Neural progenitor cell (in vitro differentiated cells): ENCODE data around the gene ZNF592. TPM values are rescaled to one million over a fixed set of nuclear protein-coding genes. Genes with fewer than 3 reads are reported as not detected.

ENCODE experiments used
- DNase-seq: peaks from one replicate; pipeline ENCODE4 v3.0.0-alpha.2; 2016; ENCODE audit warnings: low spot score
- H2AFZ ChIP-seq: fragments of 200-600 bp; sonication (generic); replicated peaks from 2 replicates; pipeline ENCODE4 v1.6.1; 2016; ENCODE audit warnings: antibody characterized with exemption
- H3F3A ChIP-seq: fragments of 200-600 bp; sonication (generic); 2 replicates; pipeline ENCODE4 v1.6.1; 2016; ENCODE audit warnings: antibody characterized with exemption, low read depth
- H3K27ac ChIP-seq: fragments of 200-600 bp; sonication (generic); 2 replicates; pipeline ENCODE4 v1.5.1; 2016; ENCODE audit warnings: mild to moderate bottlenecking
- H3K27me3 ChIP-seq: fragments of 200-600 bp; sonication (generic); 2 replicates; pipeline ENCODE4 v1.6.1; 2016; ENCODE audit warnings: mild to moderate bottlenecking, moderate library complexity
- H3K36me3 ChIP-seq: fragments of 200-600 bp; sonication (generic); 2 replicates; pipeline ENCODE4 v1.5.1; 2016
- H3K4me1 ChIP-seq: fragments of 200-600 bp; sonication (generic); 2 replicates; pipeline ENCODE4 v1.6.1; 2016; ENCODE audit warnings: mixed run types
- H3K4me2 ChIP-seq: fragments of 200-600 bp; sonication (generic); 2 replicates; pipeline ENCODE4 v1.6.1; 2016
- H3K4me3 ChIP-seq: fragments of 200-600 bp; sonication (generic); 2 replicates; pipeline ENCODE4 v1.5.1; 2016
- H3K79me2 ChIP-seq: fragments of 200-600 bp; sonication (generic); 2 replicates; pipeline ENCODE4 v1.6.1; 2016; ENCODE audit warnings: low read depth
- H3K9ac ChIP-seq: fragments of 200-600 bp; sonication (generic); 2 replicates; pipeline ENCODE4 v1.6.1; 2016
- H3K9me3 ChIP-seq: fragments of 200-600 bp; sonication (generic); 2 replicates; pipeline ENCODE4 v1.5.1; 2016; ENCODE audit warnings: low read depth
- H4K20me1 ChIP-seq: fragments of 200-600 bp; sonication (generic); 2 replicates; pipeline ENCODE4 v1.6.1; 2016; ENCODE audit warnings: low read depth
- H3K27ac Mint-ChIP-seq: 3 replicates; pipeline ENCODE4 v1.8.0; 2021; ENCODE audit warnings: mixed read lengths
- H3K27me3 Mint-ChIP-seq: 2 replicates; pipeline ENCODE4 v1.8.0; 2022; ENCODE audit warnings: low read depth, mild to moderate bottlenecking, inconsistent platforms, moderate library complexity, mixed read lengths; ENCODE audit not compliant: insufficient read depth
- H3K36me3 Mint-ChIP-seq: 3 replicates; pipeline ENCODE4 v1.8.0; 2021; ENCODE audit warnings: mixed read lengths
- H3K4me1 Mint-ChIP-seq: 3 replicates; pipeline ENCODE4 v1.8.0; 2021; ENCODE audit warnings: mixed read lengths
- H3K4me3 Mint-ChIP-seq: 3 replicates; pipeline ENCODE4 v1.8.0; 2021; ENCODE audit warnings: mild to moderate bottlenecking, moderate library complexity, mixed read lengths
- H3K9me3 Mint-ChIP-seq: 3 replicates; pipeline ENCODE4 v1.8.0; 2020; ENCODE audit warnings: mixed read lengths
- CTCF ChIP-seq: fragments of 200-600 bp; sonication (generic); IDR thresholded peaks from 2 replicates; pipeline ENCODE4 v1.5.1; 2017; ENCODE audit warnings: antibody characterized with exemption, mild to moderate bottlenecking
- EZH2 ChIP-seq: fragments of 200-600 bp; sonication (generic); IDR thresholded peaks from 2 replicates; pipeline ENCODE4 v1.6.1; 2017; ENCODE audit warnings: antibody characterized with exemption, mild to moderate bottlenecking, moderate library complexity
- EZH2phosphoT487 ChIP-seq: fragments of 200-600 bp; sonication (generic); IDR thresholded peaks from 2 replicates; pipeline ENCODE4 v1.6.1; 2017; ENCODE audit warnings: antibody characterized with exemption
- total RNA-seq: library from RNA; depleted of rRNA; stranded (reverse); fragments of >200 nt; gene quantifications from 2 replicates; pipeline ENCODE4 v1.2.3, GENCODE V29; 2015; ENCODE audit warnings: low replicate concordance

Gene ZNF592
- total RNA-seq, 1 donor from 2014 or later = 5.8 TPM

- H3K9ac ChIP-seq = no peak overlapping the region
- Mint-ChIP-seq H3K4me1 (peaks cover 3% of the 10 kb centered on the region), H3K4me3 (no peak overlapping the region), H3K9me3 (no peaks in the 10 kb centered on the region), H3K36me3 (peaks cover 4% of the 10 kb centered on the region), H3K27ac (no peak overlapping the region), H3K27me3 (no peaks in the 10 kb centered on the region)
- no peak overlapping the region for H3K4me3 ChIP-seq
- H3K9me3 ChIP-seq = no peaks in the 10 kb centered on the region
- TF ChIP-seq EZH2phosphoT487 (no peak), CTCF (no peak), EZH2 (no peak)
- no peak overlapping the region for H3K4me2 ChIP-seq
- H3K36me3 ChIP-seq = no peaks in the 10 kb centered on the region
- no peak overlapping the region for H3K27ac ChIP-seq
- peaks cover 98% of the 10 kb centered on the region for H3K79me2 ChIP-seq
- peaks cover 9% of the 10 kb centered on the region for H3K4me1 ChIP-seq
- H3K27me3 ChIP-seq = no peaks in the 10 kb centered on the region
- no peaks in the 10 kb centered on the region for H3F3A ChIP-seq
- DNase-seq = no peak
- H4K20me1 ChIP-seq = peaks cover 73% of the 10 kb centered on the region
- no peak overlapping the region for H2AFZ ChIP-seq
These were observed 11.8 kb downstream of the ZNF592 start for GRCh38 chr15:84760219-84760618.

- H3K27ac ChIP-seq = no peak overlapping the region
- peaks cover 6% of the 10 kb centered on the region for H3K36me3 Mint-ChIP-seq
- peaks cover 5% of the 10 kb centered on the region for H3K4me1 ChIP-seq
- H3K36me3 ChIP-seq = no peaks in the 10 kb centered on the region
- H3K27me3 Mint-ChIP-seq = peaks cover 4% of the 10 kb centered on the region
- no peak for TF ChIP-seq EZH2phosphoT487
- DNase-seq = no peak
- H3K4me3 Mint-ChIP-seq = no peak overlapping the region
- H3K27me3 ChIP-seq = no peaks in the 10 kb centered on the region
- peaks cover 90% of the 10 kb centered on the region for H3K79me2 ChIP-seq
- no peaks in the 10 kb centered on the region for H3K9me3 ChIP-seq
- H3K4me3 ChIP-seq = no peak overlapping the region
- H2AFZ ChIP-seq = no peak overlapping the region
- H4K20me1 ChIP-seq = peaks cover 61% of the 10 kb centered on the region
- H3K9me3 Mint-ChIP-seq = no peaks in the 10 kb centered on the region
- no peak overlapping the region for H3K27ac Mint-ChIP-seq
- H3F3A ChIP-seq = no peaks in the 10 kb centered on the region
- no peak overlapping the region for H3K4me2 ChIP-seq
- peaks cover 3% of the 10 kb centered on the region for H3K4me1 Mint-ChIP-seq
- H3K9ac ChIP-seq = no peak overlapping the region
These were observed 13.3 kb downstream of the ZNF592 start for GRCh38 chr15:84761607-84762131.

- Histone ChIP-seq H2AFZ (no peak overlapping the region), H3F3A (no peaks in the 10 kb centered on the region), H3K4me3 (no peak overlapping the region), H3K36me3 (no peaks in the 10 kb centered on the region), H4K20me1 (peaks cover 59% of the 10 kb centered on the region), H3K27ac (no peak overlapping the region), H3K9ac (no peak overlapping the region), H3K4me2 (no peak overlapping the region), H3K9me3 (no peaks in the 10 kb centered on the region), H3K27me3 (no peaks in the 10 kb centered on the region), H3K4me1 (peaks cover 5% of the 10 kb centered on the region), H3K79me2 (peaks cover 76% of the 10 kb centered on the region)
- no peak for TF ChIP-seq CTCF
- TF ChIP-seq EZH2phosphoT487 = no peak
- no peak for TF ChIP-seq EZH2
- peaks cover 3% of the 10 kb centered on the region for H3K4me1 Mint-ChIP-seq
- H3K36me3 Mint-ChIP-seq = peaks cover 11% of the 10 kb centered on the region
- H3K4me3 Mint-ChIP-seq = no peak overlapping the region
- H3K9me3 Mint-ChIP-seq = no peaks in the 10 kb centered on the region
- H3K27me3 Mint-ChIP-seq = peaks cover 4% of the 10 kb centered on the region
- no peak overlapping the region for H3K27ac Mint-ChIP-seq
- DNase-seq = no peak
These were observed 14.6 kb downstream of the ZNF592 start for GRCh38 chr15:84762840-84763572.

GRCh38 chr15:84764585-84764984, 16.2 kb downstream of the ZNF592 start:
- Histone ChIP-seq H3K79me2 (peaks cover 74% of the 10 kb centered on the region), H3K4me1 (no peaks in the 10 kb centered on the region), H3K4me3 (no peak overlapping the region), H3K4me2 (no peak overlapping the region), H3K27me3 (no peaks in the 10 kb centered on the region), H3K9me3 (no peaks in the 10 kb centered on the region), H4K20me1 (peaks cover 45% of the 10 kb centered on the region), H3F3A (no peaks in the 10 kb centered on the region), H2AFZ (no peak overlapping the region), H3K9ac (no peak overlapping the region), H3K27ac (no peak overlapping the region), H3K36me3 (no peaks in the 10 kb centered on the region)
- TF ChIP-seq EZH2 = no peak
- TF ChIP-seq EZH2phosphoT487 = no peak
- TF ChIP-seq CTCF = no peak
- Mint-ChIP-seq H3K27me3 (peaks cover 4% of the 10 kb centered on the region), H3K9me3 (no peaks in the 10 kb centered on the region), H3K27ac (no peak overlapping the region), H3K4me1 (no peaks in the 10 kb centered on the region), H3K36me3 (peaks cover 10% of the 10 kb centered on the region), H3K4me3 (no peak overlapping the region)
- DNase-seq = no peak
